OCI-LY3 (cell line): ENCODE measurements around the gene ARHGEF10L.

Experiments used
- CTCF ChIP-seq: fragments of 200-600, 300-600 bp; sonication (generic); IDR thresholded peaks from 2 replicates; pipeline ENCODE4 v1.5.1; 2014; ENCODE audit warnings: antibody characterized with exemption, low read length, low read depth
- EZH2phosphoT487 ChIP-seq: fragments of 200-600 bp; shearing (Covaris generic); IDR thresholded peaks from 2 replicates; pipeline ENCODE4 v1.6.1; 2018; ENCODE audit warnings: antibody characterized with exemption, mixed run types, low read depth

- TF ChIP-seq CTCF (no peak), EZH2phosphoT487 (no peak)
These were observed 142.9 kb downstream of the ARHGEF10L start for GRCh38 chr1:17682400-17682799.
